OCI-LY3 (cell line): ENCODE measurements around the gene PDIK1L.

Experiments used
- H2AFZ ChIP-seq: fragments of 200-600, 300-600 bp; shearing (Covaris generic); 2 replicates; pipeline ENCODE4 v1.6.0; 2014; ENCODE audit warnings: antibody characterized with exemption, low read depth, low read length
- H3K27ac ChIP-seq: fragments of 200-600, 300-600 bp; sonication (generic); 2 replicates; pipeline ENCODE4 v1.5.1; 2014; ENCODE audit warnings: mild to moderate bottlenecking, low read length, moderate library complexity, mixed read lengths
- H3K27me3 ChIP-seq: fragments of 200-600, 300-600 bp; sonication (generic); 2 replicates; pipeline ENCODE4 v1.6.1; 2014; ENCODE audit warnings: low read depth, low read length, mixed read lengths
- H3K36me3 ChIP-seq: fragments of 200-600, 300-600 bp; sonication (generic); replicated peaks from 2 replicates; pipeline ENCODE3; 2014; ENCODE audit warnings: low read depth, low read length, mixed read lengths
- H3K4me1 ChIP-seq: fragments of 300-600, 200-600 bp; sonication (generic); 2 replicates; pipeline ENCODE4 v1.6.1; 2014; ENCODE audit warnings: low read length, mixed read lengths
- H3K4me2 ChIP-seq: fragments of 200-600, 300-600 bp; sonication (generic); 2 replicates; pipeline ENCODE4 v1.6.1; 2014; ENCODE audit warnings: low read length, mixed read lengths
- H3K4me3 ChIP-seq: fragments of 300-600, 200-600 bp; sonication (generic); 2 replicates; pipeline ENCODE4 v1.5.1; 2014; ENCODE audit warnings: antibody characterized with exemption, mild to moderate bottlenecking, low read length, moderate library complexity
- H3K79me2 ChIP-seq: fragments of 300-600, 200-600 bp; shearing (Covaris generic); 2 replicates; pipeline ENCODE4 v1.6.1; 2014; ENCODE audit warnings: mild to moderate bottlenecking, low read length, mixed read lengths
- H3K9ac ChIP-seq: fragments of 300-600, 200-600 bp; shearing (Covaris generic); 2 replicates; pipeline ENCODE4 v1.6.0; 2014; ENCODE audit warnings: mild to moderate bottlenecking, low read length, moderate library complexity
- H3K9me3 ChIP-seq: fragments of 200-600, 300-600 bp; shearing (Covaris generic); 2 replicates; pipeline ENCODE4 v1.6.1; 2014; ENCODE audit warnings: low read length, mixed read lengths; ENCODE audit not compliant: insufficient read depth
- H4K20me1 ChIP-seq: fragments of 200-600, 300-600 bp; sonication (generic); 2 replicates; pipeline ENCODE4 v1.6.1; 2016; ENCODE audit warnings: low read length, mixed read lengths; ENCODE audit not compliant: insufficient read depth
- EZH2phosphoT487 ChIP-seq: fragments of 200-600 bp; shearing (Covaris generic); IDR thresholded peaks from 2 replicates; pipeline ENCODE4 v1.6.1; 2018; ENCODE audit warnings: antibody characterized with exemption, mixed run types, low read depth
- TF ChIP-seq, protein P1 (sequence below): fragments of 200-600, 300-600 bp; sonication (generic); IDR thresholded peaks from 2 replicates; pipeline ENCODE4 v1.5.1; 2014; ENCODE audit warnings: antibody characterized with exemption, low read length, low read depth

Gene PDIK1L

DNA sequence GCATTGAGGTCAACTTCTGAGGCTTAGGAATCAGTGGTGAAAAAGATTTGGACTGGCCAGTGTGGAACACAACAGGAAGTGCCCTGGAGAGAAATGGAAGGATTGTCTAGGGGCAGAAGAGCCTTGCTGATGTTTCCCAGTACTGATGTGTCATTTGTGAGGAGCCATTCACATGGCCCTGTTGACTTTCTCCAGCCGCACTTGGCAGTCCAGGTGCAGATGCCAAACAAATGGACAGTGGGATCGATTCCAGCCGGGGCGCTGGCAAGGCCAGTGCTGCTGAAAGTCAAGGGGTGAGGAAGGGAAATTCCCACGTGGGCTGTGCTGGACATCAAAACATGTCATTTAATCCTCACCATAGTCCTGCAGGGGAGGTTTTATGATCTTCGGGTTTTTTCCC is 39.3 kb upstream of the PDIK1L start:
- no peak overlapping the region for H3K4me2 ChIP-seq
- no peak overlapping the region for H3K9ac ChIP-seq
- 0 out of 2 replicates have a peak, but pooled peaks cover 4% of the 10 kb centered on the region for H3K27me3 ChIP-seq
- H3K36me3 ChIP-seq = no peaks in the 10 kb centered on the region
- no peaks in the 10 kb centered on the region for H3K4me1 ChIP-seq
- H3K4me3 ChIP-seq = no peak overlapping the region
- H3K27ac ChIP-seq = no peak overlapping the region
- no peaks in the 10 kb centered on the region for H3K79me2 ChIP-seq
- no peaks in the 10 kb centered on the region for H3K9me3 ChIP-seq
- H4K20me1 ChIP-seq = no peaks in the 10 kb centered on the region
- H2AFZ ChIP-seq = no peak overlapping the region
- TF ChIP-seq EZH2phosphoT487 = no peak
- TF ChIP-seq, protein P1, sequence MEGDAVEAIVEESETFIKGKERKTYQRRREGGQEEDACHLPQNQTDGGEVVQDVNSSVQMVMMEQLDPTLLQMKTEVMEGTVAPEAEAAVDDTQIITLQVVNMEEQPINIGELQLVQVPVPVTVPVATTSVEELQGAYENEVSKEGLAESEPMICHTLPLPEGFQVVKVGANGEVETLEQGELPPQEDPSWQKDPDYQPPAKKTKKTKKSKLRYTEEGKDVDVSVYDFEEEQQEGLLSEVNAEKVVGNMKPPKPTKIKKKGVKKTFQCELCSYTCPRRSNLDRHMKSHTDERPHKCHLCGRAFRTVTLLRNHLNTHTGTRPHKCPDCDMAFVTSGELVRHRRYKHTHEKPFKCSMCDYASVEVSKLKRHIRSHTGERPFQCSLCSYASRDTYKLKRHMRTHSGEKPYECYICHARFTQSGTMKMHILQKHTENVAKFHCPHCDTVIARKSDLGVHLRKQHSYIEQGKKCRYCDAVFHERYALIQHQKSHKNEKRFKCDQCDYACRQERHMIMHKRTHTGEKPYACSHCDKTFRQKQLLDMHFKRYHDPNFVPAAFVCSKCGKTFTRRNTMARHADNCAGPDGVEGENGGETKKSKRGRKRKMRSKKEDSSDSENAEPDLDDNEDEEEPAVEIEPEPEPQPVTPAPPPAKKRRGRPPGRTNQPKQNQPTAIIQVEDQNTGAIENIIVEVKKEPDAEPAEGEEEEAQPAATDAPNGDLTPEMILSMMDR = no peak

GRCh38 chr1:26075421-26076144 is 36.0 kb upstream of the PDIK1L start:
- no peak for TF ChIP-seq EZH2phosphoT487
- TF ChIP-seq, protein P1 = no peak
- H3K79me2 ChIP-seq = no peaks in the 10 kb centered on the region
- no peak overlapping the region for H3K27ac ChIP-seq
- H3K36me3 ChIP-seq = no peaks in the 10 kb centered on the region
- H3K9ac ChIP-seq = no peak overlapping the region
- H3K9me3 ChIP-seq = no peaks in the 10 kb centered on the region
- no peaks in the 10 kb centered on the region for H4K20me1 ChIP-seq
- H3K4me3 ChIP-seq = no peak overlapping the region
- H3K4me1 ChIP-seq = no peaks in the 10 kb centered on the region
- H3K4me2 ChIP-seq = no peak overlapping the region
- H2AFZ ChIP-seq = no peak overlapping the region
- no peaks in the 10 kb centered on the region for H3K27me3 ChIP-seq

DNA sequence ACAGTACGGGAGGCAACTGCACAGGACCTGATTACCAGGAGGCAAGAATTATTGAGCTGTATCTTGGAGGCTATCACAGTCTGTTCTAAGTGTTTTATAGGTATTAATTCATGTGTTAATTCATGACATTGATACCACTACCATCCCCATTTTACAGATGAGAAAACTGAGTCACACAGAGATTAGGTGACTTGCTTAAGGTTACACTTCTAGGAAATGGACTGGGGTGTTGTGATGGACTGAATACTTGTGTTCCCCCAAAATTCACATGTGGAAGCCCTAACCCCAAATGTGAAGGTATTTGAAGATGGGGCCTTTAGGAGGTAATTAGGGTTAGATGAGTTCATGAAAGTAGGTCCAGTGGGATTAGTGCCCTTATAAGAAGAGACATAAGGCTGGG is 34.1 kb upstream of the PDIK1L start:
- Histone ChIP-seq H3K4me3 (no peak overlapping the region), H3K79me2 (no peaks in the 10 kb centered on the region), H3K9ac (no peak overlapping the region), H3K36me3 (no peaks in the 10 kb centered on the region), H3K27ac (no peak overlapping the region), H3K27me3 (no peaks in the 10 kb centered on the region), H4K20me1 (no peaks in the 10 kb centered on the region), H3K4me2 (no peak overlapping the region), H2AFZ (no peak overlapping the region), H3K4me1 (no peaks in the 10 kb centered on the region), H3K9me3 (no peaks in the 10 kb centered on the region)
- TF ChIP-seq EZH2phosphoT487 = no peak
- TF ChIP-seq, protein P1 = no peak

- no peaks in the 10 kb centered on the region for H3K9me3 ChIP-seq
- 0 out of 2 replicates have a peak, but pooled peaks cover 5% of the 10 kb centered on the region for H3K27me3 ChIP-seq
- no peak overlapping the region for H2AFZ ChIP-seq
- H3K27ac ChIP-seq = no peak overlapping the region
- H3K36me3 ChIP-seq = no peaks in the 10 kb centered on the region
- TF ChIP-seq, protein P1 = no peak
- TF ChIP-seq EZH2phosphoT487 = no peak
- H3K4me3 ChIP-seq = no peak overlapping the region
- no peak overlapping the region for H3K4me2 ChIP-seq
- no peaks in the 10 kb centered on the region for H3K79me2 ChIP-seq
- H3K4me1 ChIP-seq = no peaks in the 10 kb centered on the region
- no peaks in the 10 kb centered on the region for H4K20me1 ChIP-seq
- no peak overlapping the region for H3K9ac ChIP-seq
These were observed 33.1 kb upstream of the PDIK1L start for GRCh38 chr1:26078286-26079177.
